ENCODE data around the gene RIBC1.

GRCh38 chrX:53435997-53436396 is 13.3 kb downstream of the RIBC1 start:
- TF ChIP-seq, protein P1, sequence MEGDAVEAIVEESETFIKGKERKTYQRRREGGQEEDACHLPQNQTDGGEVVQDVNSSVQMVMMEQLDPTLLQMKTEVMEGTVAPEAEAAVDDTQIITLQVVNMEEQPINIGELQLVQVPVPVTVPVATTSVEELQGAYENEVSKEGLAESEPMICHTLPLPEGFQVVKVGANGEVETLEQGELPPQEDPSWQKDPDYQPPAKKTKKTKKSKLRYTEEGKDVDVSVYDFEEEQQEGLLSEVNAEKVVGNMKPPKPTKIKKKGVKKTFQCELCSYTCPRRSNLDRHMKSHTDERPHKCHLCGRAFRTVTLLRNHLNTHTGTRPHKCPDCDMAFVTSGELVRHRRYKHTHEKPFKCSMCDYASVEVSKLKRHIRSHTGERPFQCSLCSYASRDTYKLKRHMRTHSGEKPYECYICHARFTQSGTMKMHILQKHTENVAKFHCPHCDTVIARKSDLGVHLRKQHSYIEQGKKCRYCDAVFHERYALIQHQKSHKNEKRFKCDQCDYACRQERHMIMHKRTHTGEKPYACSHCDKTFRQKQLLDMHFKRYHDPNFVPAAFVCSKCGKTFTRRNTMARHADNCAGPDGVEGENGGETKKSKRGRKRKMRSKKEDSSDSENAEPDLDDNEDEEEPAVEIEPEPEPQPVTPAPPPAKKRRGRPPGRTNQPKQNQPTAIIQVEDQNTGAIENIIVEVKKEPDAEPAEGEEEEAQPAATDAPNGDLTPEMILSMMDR (IDR thresholded peaks at IDR 0.05): no peak
- TF ChIP-seq POLR2A (IDR thresholded peaks at IDR 0.05): no peak

All from lower leg skin (tissue), 3 donors.